Fibroblast of lung (primary cell): ENCODE measurements around the gene PRSS12. TPM values are rescaled to one million over a fixed set of nuclear protein-coding genes. Genes with fewer than 3 reads are reported as not detected.

Experiments used
- DNase-seq, 2 donors: peaks; one replicate each; pipeline versions ENCODE4 v3.0.0 to v3.0.0-alpha.2; 2010; ENCODE audit warnings: low read depth in 2 of 2
- H2AFZ ChIP-seq: 2 replicates; pipeline ENCODE4 v1.5.1; 2012; ENCODE audit warnings: low read length, control low read depth, inconsistent platforms
- H3K27ac ChIP-seq: 2 replicates; pipeline ENCODE4 v1.5.1; 2011; ENCODE audit warnings: low read length, control low read depth; ENCODE audit not compliant: insufficient read depth
- H3K27me3 ChIP-seq: 2 replicates; pipeline ENCODE4 v1.5.1; 2011; ENCODE audit warnings: mild to moderate bottlenecking, low read length; ENCODE audit not compliant: control insufficient read depth, insufficient read depth
- H3K36me3 ChIP-seq: 2 replicates; pipeline ENCODE4 v1.5.1; 2011; ENCODE audit warnings: low read length; ENCODE audit not compliant: control insufficient read depth, insufficient read depth
- H3K4me1 ChIP-seq: 2 replicates; pipeline ENCODE4 v1.5.1; 2011; ENCODE audit warnings: low read length; ENCODE audit not compliant: control insufficient read depth, insufficient read depth; ENCODE audit errors: extremely low read depth
- H3K4me2 ChIP-seq: 2 replicates; pipeline ENCODE4 v1.5.1; 2011; ENCODE audit warnings: low read length, control low read depth; ENCODE audit not compliant: insufficient read depth; ENCODE audit errors: extremely low read depth
- H3K4me3 ChIP-seq, 4 experiments: fragments of 200-600 bp in 1 of 4; sonication (generic) in 1 of 4; replicated peaks in 1 of 4; 2 replicates each; pipeline ENCODE4 v1.5.1; 2011 to 2016; ENCODE audit warnings: low read length in 4 of 4, low read depth in 3 of 4, mild to moderate bottlenecking in 3 of 4, control low read depth in 2 of 4, inconsistent platforms in 1 of 4, mixed read lengths in 1 of 4; ENCODE audit not compliant: insufficient read depth in 1 of 4; ENCODE audit errors: control extremely low read depth in 1 of 4
- H3K79me2 ChIP-seq: 2 replicates; pipeline ENCODE4 v1.5.1; 2012; ENCODE audit warnings: mild to moderate bottlenecking, low read length, inconsistent platforms; ENCODE audit not compliant: control insufficient read depth, insufficient read depth
- H3K9ac ChIP-seq: 2 replicates; pipeline ENCODE4 v1.5.1; 2011; ENCODE audit warnings: mild to moderate bottlenecking, low read length, control low read depth; ENCODE audit not compliant: insufficient read depth
- H3K9me3 ChIP-seq: 2 replicates; pipeline ENCODE4 v1.5.1; 2012; ENCODE audit warnings: low read depth, low read length; ENCODE audit not compliant: control insufficient read depth, insufficient read depth
- H4K20me1 ChIP-seq: 2 replicates; pipeline ENCODE4 v1.5.1; 2011; ENCODE audit warnings: low read length; ENCODE audit not compliant: control insufficient read depth, insufficient read depth; ENCODE audit errors: extremely low read depth
- CTCF ChIP-seq, 2 donors: IDR thresholded peaks in 1 of 2; conservative IDR thresholded peaks in 1 of 2; 1 replicate in 1 of 2; 2 replicates in 1 of 2; pipeline ENCODE4 v1.5.1; 2011 to 2012; ENCODE audit warnings: low read length in 2 of 2, control low read depth in 1 of 2, inconsistent platforms in 1 of 2, low read depth in 1 of 2, mild to moderate bottlenecking in 1 of 2
- EZH2 ChIP-seq: IDR thresholded peaks from 2 replicates; pipeline ENCODE4 v1.5.1; 2012; ENCODE audit warnings: low read length, control low read depth, mild to moderate bottlenecking; ENCODE audit errors: missing control alignments
- polyA plus RNA-seq, 2 donors: library from polyadenylated mRNA; depleted of rRNA in 1 of 2; stranded (reverse) in 1 of 2; unstranded in 1 of 2; fragments of >200 nt; gene quantifications; 2 replicates each; pipeline ENCODE4 v1.2.1, GENCODE V29; 2011 to 2012; ENCODE audit warnings: missing spikeins in 1 of 2
- total RNA-seq: library from RNA; depleted of rRNA; stranded (reverse); fragments of >200 nt; gene quantifications from 2 replicates; pipeline ENCODE4 v1.2.1, GENCODE V29; 2014

PRSS12 gene
- total and polyA plus RNA-seq, 2 donors (not counting 1 experiment from before 2014, with no cell fraction given) = 59.9 to 104 TPM

- Histone ChIP-seq H3K9me3 (no peaks in the 10 kb centered on the region), H2AFZ (peak overlapping the region; percentile 79), H4K20me1 (no peaks in the 10 kb centered on the region), H3K27ac (peak overlapping the region; percentile 75), H3K79me2 (peaks cover 37% of the 10 kb centered on the region), H3K36me3 (no peaks in the 10 kb centered on the region), H3K4me2 (peak overlapping the region; percentile 94), H3K4me1 (peaks cover 2% of the 10 kb centered on the region), H3K27me3 (no peaks in the 10 kb centered on the region), H3K9ac (no peak overlapping the region), H3K4me3 (peak overlapping the region; percentile 38 to 83 (median 65))
- DNase-seq = no peak
- no peak for TF ChIP-seq CTCF (conservative IDR thresholded peaks at IDR 0.05 in 1 of 2, IDR thresholded peaks at IDR 0.05 in 1 of 2; ENCODE audit: low read depth in 1 of 2, low read length in 2 of 2)
- no peak for TF ChIP-seq EZH2
Observed at GRCh38 chr4:118353534-118354030, 779 bp upstream of the PRSS12 start.

GRCh38 chr4:118351851-118352827 lies 664 bp downstream of the PRSS12 start:
- DNase-seq = peak in 1 of 2 donors; percentile 62
- Histone ChIP-seq H4K20me1 (no peaks in the 10 kb centered on the region), H3K4me1 (no peaks in the 10 kb centered on the region), H3K4me2 (peak overlapping the region; percentile 67), H2AFZ (peak overlapping the region; percentile 72), H3K27me3 (no peaks in the 10 kb centered on the region), H3K79me2 (peaks cover 50% of the 10 kb centered on the region), H3K9ac (peak overlapping the region; percentile 75), H3K36me3 (no peaks in the 10 kb centered on the region), H3K27ac (peak overlapping the region; percentile 75), H3K9me3 (no peaks in the 10 kb centered on the region), H3K4me3 (peak overlapping the region; percentile 38 to 83 (median 58))
- TF ChIP-seq EZH2 (no peak), CTCF (conservative IDR thresholded peaks at IDR 0.05 in 1 of 2, IDR thresholded peaks at IDR 0.05 in 1 of 2; ENCODE audit: low read depth in 1 of 2, low read length in 2 of 2) (peak in 1 of 2 donors; percentile 10)

- Histone ChIP-seq H4K20me1 (no peaks in the 10 kb centered on the region), H3K27me3 (no peaks in the 10 kb centered on the region), H3K79me2 (peaks cover 58% of the 10 kb centered on the region), H3K9me3 (no peaks in the 10 kb centered on the region), H3K4me1 (no peaks in the 10 kb centered on the region), H2AFZ (no peak overlapping the region), H3K4me3 (peak overlapping the region; percentile 4 to 83 (median 48)), H3K9ac (no peak overlapping the region), H3K27ac (no peak overlapping the region), H3K36me3 (no peaks in the 10 kb centered on the region), H3K4me2 (peak overlapping the region; percentile 67)
- no peak for TF ChIP-seq EZH2
- TF ChIP-seq CTCF (conservative IDR thresholded peaks at IDR 0.05 in 1 of 2, IDR thresholded peaks at IDR 0.05 in 1 of 2; ENCODE audit: low read depth in 1 of 2, low read length in 2 of 2) = no peak
- DNase-seq = no peak
Observed at GRCh38 chr4:118350961-118351360, 1.8 kb downstream of the PRSS12 start.
